ENCODE measurements around the gene WDR90.

The WDR90 gene

GRCh38 chr16:668519-669171 lies 19.5 kb downstream of the WDR90 start:
- peak overlapping the region; percentile 94 for H3K27ac ChIP-seq
- DNase-seq (ENCODE audit: low spot score), result no peak
- CTCF ChIA-PET, result interaction anchor here (0.6 to 1.4 kb wide), 6 partner anchors 8 to 767 kb away, joined by 3 to 5 read pairs (median 4); no protein-coding TSS in a partner anchor
- POLR2A ChIA-PET (ENCODE audit: low non-redundant PET), result no interaction called here
- no peak for TF ChIP-seq CTCF (conservative IDR thresholded peaks at IDR 0.05; ENCODE audit: low read depth)

- ChIA-PET POLR2A (ENCODE audit: low non-redundant PET) (no interaction called here), CTCF (no interaction called here)
- peak overlapping the region; percentile 94 for H3K27ac ChIP-seq
- no peak for DNase-seq (ENCODE audit: low spot score)
- no peak for TF ChIP-seq CTCF (conservative IDR thresholded peaks at IDR 0.05; ENCODE audit: low read depth)
These were observed 20.5 kb downstream of the WDR90 start for GRCh38 chr16:669666-670065.

GRCh38 chr16:670485-671352 lies 21.6 kb downstream of the WDR90 start:
- CTCF ChIA-PET, result interaction anchor here (1.2 kb wide), 1 partner anchor 89 kb away, joined by 7 read pairs; no protein-coding TSS in a partner anchor
- POLR2A ChIA-PET (ENCODE audit: low non-redundant PET), result interaction anchor here (0.6 kb wide), 1 partner anchor 52 kb away, joined by 3 read pairs; no protein-coding TSS in a partner anchor

GRCh38 chr16:671353-672131 lies 22.4 kb downstream of the WDR90 start:
- no peak for TF ChIP-seq CTCF (conservative IDR thresholded peaks at IDR 0.05; ENCODE audit: low read depth)
- ChIA-PET POLR2A (ENCODE audit: low non-redundant PET) (interaction anchor here (0.5 to 0.6 kb wide), 3 partner anchors 13 to 51 kb away, joined by 3 to 5 read pairs (median 3); partner anchors contain the start of gene JMJD8), CTCF (interaction anchor here (0.6 to 1.2 kb wide), 2 partner anchors 14 to 89 kb away, joined by 3 to 7 read pairs; no protein-coding TSS in a partner anchor)
- no peak for DNase-seq (ENCODE audit: low spot score)
- H3K27ac ChIP-seq, result peak overlapping the region; percentile 94

More at GRCh38 chr16:670485-671352, 21.6 kb downstream of the WDR90 start:
- no peak for DNase-seq (ENCODE audit: low spot score)
- H3K27ac ChIP-seq, result peak overlapping the region; percentile 94
- TF ChIP-seq CTCF (conservative IDR thresholded peaks at IDR 0.05; ENCODE audit: low read depth), result no peak

- CTCF ChIA-PET, result no interaction called here
- POLR2A ChIA-PET (ENCODE audit: low non-redundant PET), result interaction anchor here (0.6 kb wide), 1 partner anchor 12 kb away, joined by 5 read pairs; the partner anchor contains the start of gene JMJD8
- TF ChIP-seq CTCF (conservative IDR thresholded peaks at IDR 0.05; ENCODE audit: low read depth), result no peak
- peak overlapping the region; percentile 94 for H3K27ac ChIP-seq
- DNase-seq (ENCODE audit: low spot score), result no peak
These were observed 23.2 kb downstream of the WDR90 start for GRCh38 chr16:672371-672770.

GRCh38 chr16:672851-673250 lies 23.7 kb downstream of the WDR90 start:
- peak overlapping the region; percentile 94 for H3K27ac ChIP-seq
- no peak for DNase-seq (ENCODE audit: low spot score)
- ChIA-PET POLR2A (ENCODE audit: low non-redundant PET) (no interaction called here), CTCF (no interaction called here)
- TF ChIP-seq CTCF (conservative IDR thresholded peaks at IDR 0.05; ENCODE audit: low read depth), result no peak

Data from RWPE1 (cell line).